WTC11 (cell line): ENCODE measurements around the gene M6PR.

ENCODE experiments used
- ETV6 ChIP-seq: sonication (generic); formaldehyde crosslinking; IDR thresholded peaks from 2 replicates; pipeline ENCODE4 v1.8.1; 2022; ENCODE audit warnings: mild to moderate bottlenecking, missing genetic modification reagents
- NR1H2 ChIP-seq: sonication (generic); formaldehyde crosslinking; IDR thresholded peaks from 2 replicates; pipeline ENCODE4 v1.9.0; 2021; ENCODE audit warnings: mild to moderate bottlenecking, moderate library complexity, missing genetic modification reagents
- SP1 ChIP-seq: sonication (generic); formaldehyde crosslinking; conservative IDR thresholded peaks from 2 replicates; pipeline ENCODE4 v1.8.1; 2022; ENCODE audit warnings: missing genetic modification reagents
- ZNF138 ChIP-seq: sonication (generic); formaldehyde crosslinking; conservative IDR thresholded peaks from 2 replicates; pipeline ENCODE4 v1.8.1; 2022; ENCODE audit warnings: mild to moderate bottlenecking, moderate library complexity, missing genetic modification reagents
- ZNF263 ChIP-seq: sonication (generic); formaldehyde crosslinking; IDR thresholded peaks from 2 replicates; pipeline ENCODE4 v1.8.1; 2022; ENCODE audit warnings: low read depth, mild to moderate bottlenecking, moderate library complexity, missing genetic modification reagents
- TF ChIP-seq, protein P1 (sequence below): fragments of 200-600 bp; IDR thresholded peaks from 2 replicates; pipeline ENCODE4 v1.8.0; 2022; ENCODE audit warnings: antibody characterized with exemption
- TF ChIP-seq, protein P2 (sequence below): sonication (generic); formaldehyde crosslinking; IDR thresholded peaks from 2 replicates; pipeline ENCODE4 v1.8.1; 2022; ENCODE audit warnings: low read depth, missing genetic modification reagents, borderline replicate concordance

- TF ChIP-seq, protein P1, sequence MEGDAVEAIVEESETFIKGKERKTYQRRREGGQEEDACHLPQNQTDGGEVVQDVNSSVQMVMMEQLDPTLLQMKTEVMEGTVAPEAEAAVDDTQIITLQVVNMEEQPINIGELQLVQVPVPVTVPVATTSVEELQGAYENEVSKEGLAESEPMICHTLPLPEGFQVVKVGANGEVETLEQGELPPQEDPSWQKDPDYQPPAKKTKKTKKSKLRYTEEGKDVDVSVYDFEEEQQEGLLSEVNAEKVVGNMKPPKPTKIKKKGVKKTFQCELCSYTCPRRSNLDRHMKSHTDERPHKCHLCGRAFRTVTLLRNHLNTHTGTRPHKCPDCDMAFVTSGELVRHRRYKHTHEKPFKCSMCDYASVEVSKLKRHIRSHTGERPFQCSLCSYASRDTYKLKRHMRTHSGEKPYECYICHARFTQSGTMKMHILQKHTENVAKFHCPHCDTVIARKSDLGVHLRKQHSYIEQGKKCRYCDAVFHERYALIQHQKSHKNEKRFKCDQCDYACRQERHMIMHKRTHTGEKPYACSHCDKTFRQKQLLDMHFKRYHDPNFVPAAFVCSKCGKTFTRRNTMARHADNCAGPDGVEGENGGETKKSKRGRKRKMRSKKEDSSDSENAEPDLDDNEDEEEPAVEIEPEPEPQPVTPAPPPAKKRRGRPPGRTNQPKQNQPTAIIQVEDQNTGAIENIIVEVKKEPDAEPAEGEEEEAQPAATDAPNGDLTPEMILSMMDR, result no peak
- TF ChIP-seq SP1, result no peak
- TF ChIP-seq, protein P2, sequence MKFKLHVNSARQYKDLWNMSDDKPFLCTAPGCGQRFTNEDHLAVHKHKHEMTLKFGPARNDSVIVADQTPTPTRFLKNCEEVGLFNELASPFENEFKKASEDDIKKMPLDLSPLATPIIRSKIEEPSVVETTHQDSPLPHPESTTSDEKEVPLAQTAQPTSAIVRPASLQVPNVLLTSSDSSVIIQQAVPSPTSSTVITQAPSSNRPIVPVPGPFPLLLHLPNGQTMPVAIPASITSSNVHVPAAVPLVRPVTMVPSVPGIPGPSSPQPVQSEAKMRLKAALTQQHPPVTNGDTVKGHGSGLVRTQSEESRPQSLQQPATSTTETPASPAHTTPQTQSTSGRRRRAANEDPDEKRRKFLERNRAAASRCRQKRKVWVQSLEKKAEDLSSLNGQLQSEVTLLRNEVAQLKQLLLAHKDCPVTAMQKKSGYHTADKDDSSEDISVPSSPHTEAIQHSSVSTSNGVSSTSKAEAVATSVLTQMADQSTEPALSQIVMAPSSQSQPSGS (CRISPR knock-in tag), result no peak
- TF ChIP-seq ZNF263 (CRISPR knock-in tag), result no peak
- no peak for TF ChIP-seq NR1H2 (CRISPR knock-in tag)
- TF ChIP-seq ZNF138 (CRISPR knock-in tag), result no peak
- no peak for TF ChIP-seq ETV6 (CRISPR knock-in tag)
Measured at GRCh38 chr12:8980137-8980536, 30.7 kb upstream of the M6PR start.
